ENCODE results near the gene FN1. TPM values are rescaled to one million over a fixed set of nuclear protein-coding genes. Genes with fewer than 3 reads are reported as not detected.

Gene FN1
- total and polyA plus RNA-seq, 5 donors from 2014 or later, result 0.45 to 0.89 (median 0.78) TPM; not detected in 1

- Histone ChIP-seq H3K27ac (ENCODE audit: insufficient read depth, low read length, poor library complexity, severe bottlenecking) (no peak overlapping the region), H3K4me1 (ENCODE audit: control insufficient read depth, insufficient read depth, low read length, poor library complexity, severe bottlenecking) (no peaks in the 10 kb centered on the region), H3K36me3 (ENCODE audit: control insufficient read depth, insufficient read depth, low read length) (no peaks in the 10 kb centered on the region), H3K4me3 (ENCODE audit: low read depth, low read length) (no peak overlapping the region), H3K27me3 (ENCODE audit: control insufficient read depth, insufficient read depth, low read length) (peaks cover 2% of the 10 kb centered on the region), H3K9me3 (ENCODE audit: control insufficient read depth in 2 of 2, low read length in 2 of 2) (no peaks in the 10 kb centered on the region)
- H3K4me3 Mint-ChIP-seq, result no peak overlapping the region
- H3K4me1 Mint-ChIP-seq, result no peaks in the 10 kb centered on the region
- H3K9me3 Mint-ChIP-seq, result peaks cover 0 to 3% (median 0%) of the 10 kb centered on the region in 7 donors
- DNase-seq, result no peak
- peaks cover 8% of the 10 kb centered on the region for H3K27me3 Mint-ChIP-seq
- H3K27ac Mint-ChIP-seq, result no peak overlapping the region
- H3K36me3 Mint-ChIP-seq, result no peaks in the 10 kb centered on the region
- no peak for ATAC-seq (ENCODE audit: low read depth in 2 of 2)
Measured at GRCh38 chr2:215451012-215451756, 15.3 kb upstream of the FN1 start.

GRCh38 chr2:215450188-215451011 is 14.5 kb upstream of the FN1 start:
- no peaks in the 10 kb centered on the region for H3K4me1 ChIP-seq (ENCODE audit: control insufficient read depth, insufficient read depth, low read length, poor library complexity, severe bottlenecking)
- ATAC-seq (ENCODE audit: low read depth in 2 of 2), result no peak
- no peaks in the 10 kb centered on the region for H3K36me3 ChIP-seq (ENCODE audit: control insufficient read depth, insufficient read depth, low read length)
- peaks cover 8% of the 10 kb centered on the region for H3K27me3 Mint-ChIP-seq
- H3K27ac ChIP-seq (ENCODE audit: insufficient read depth, low read length, poor library complexity, severe bottlenecking), result no peak overlapping the region
- H3K9me3 Mint-ChIP-seq, result peaks cover 0 to 3% (median 0%) of the 10 kb centered on the region in 7 donors
- DNase-seq, result no peak
- no peak overlapping the region for H3K4me3 ChIP-seq (ENCODE audit: low read depth, low read length)
- H3K4me1 Mint-ChIP-seq, result no peaks in the 10 kb centered on the region
- H3K36me3 Mint-ChIP-seq, result no peaks in the 10 kb centered on the region
- peaks cover 2% of the 10 kb centered on the region for H3K27me3 ChIP-seq (ENCODE audit: control insufficient read depth, insufficient read depth, low read length)
- H3K9me3 ChIP-seq (ENCODE audit: control insufficient read depth in 2 of 2, low read length in 2 of 2), result no peaks in the 10 kb centered on the region
- H3K27ac Mint-ChIP-seq, result no peak overlapping the region
- H3K4me3 Mint-ChIP-seq, result no peak overlapping the region

- no peak overlapping the region for H3K4me3 ChIP-seq (ENCODE audit: low read depth, low read length)
- DNase-seq (no peak), ATAC-seq (ENCODE audit: low read depth in 2 of 2) (no peak)
- H3K4me1 Mint-ChIP-seq, result no peaks in the 10 kb centered on the region
- no peaks in the 10 kb centered on the region for H3K9me3 ChIP-seq (ENCODE audit: control insufficient read depth in 2 of 2, low read length in 2 of 2)
- H3K27me3 Mint-ChIP-seq, result peaks cover 2% of the 10 kb centered on the region
- no peaks in the 10 kb centered on the region for H3K36me3 ChIP-seq (ENCODE audit: control insufficient read depth, insufficient read depth, low read length)
- peaks cover 0 to 2% (median 0%) of the 10 kb centered on the region in 7 donors for H3K9me3 Mint-ChIP-seq
- H3K27ac Mint-ChIP-seq, result no peak overlapping the region
- peaks cover 2% of the 10 kb centered on the region for H3K27me3 ChIP-seq (ENCODE audit: control insufficient read depth, insufficient read depth, low read length)
- no peaks in the 10 kb centered on the region for H3K4me1 ChIP-seq (ENCODE audit: control insufficient read depth, insufficient read depth, low read length, poor library complexity, severe bottlenecking)
- H3K4me3 Mint-ChIP-seq, result no peak overlapping the region
- H3K36me3 Mint-ChIP-seq, result no peaks in the 10 kb centered on the region
- H3K27ac ChIP-seq (ENCODE audit: insufficient read depth, low read length, poor library complexity, severe bottlenecking), result no peak overlapping the region
Measured at GRCh38 chr2:215447673-215448081, 11.8 kb upstream of the FN1 start.

GRCh38 chr2:215447056-215447455 is 11.2 kb upstream of the FN1 start:
- no peaks in the 10 kb centered on the region for H3K4me1 Mint-ChIP-seq
- H3K27me3 Mint-ChIP-seq, result peaks cover 9% of the 10 kb centered on the region
- Histone ChIP-seq H3K27ac (ENCODE audit: insufficient read depth, low read length, poor library complexity, severe bottlenecking) (no peak overlapping the region), H3K4me1 (ENCODE audit: control insufficient read depth, insufficient read depth, low read length, poor library complexity, severe bottlenecking) (no peaks in the 10 kb centered on the region), H3K36me3 (ENCODE audit: control insufficient read depth, insufficient read depth, low read length) (no peaks in the 10 kb centered on the region), H3K4me3 (ENCODE audit: low read depth, low read length) (no peak overlapping the region), H3K27me3 (ENCODE audit: control insufficient read depth, insufficient read depth, low read length) (peaks cover 2% of the 10 kb centered on the region), H3K9me3 (ENCODE audit: control insufficient read depth in 2 of 2, low read length in 2 of 2) (no peaks in the 10 kb centered on the region)
- no peaks in the 10 kb centered on the region for H3K36me3 Mint-ChIP-seq
- H3K9me3 Mint-ChIP-seq, result peaks cover 0 to 2% (median 0%) of the 10 kb centered on the region in 7 donors
- peak overlapping the region in 1 of 3 donors; percentile 0 for H3K27ac Mint-ChIP-seq
- no peak overlapping the region for H3K4me3 Mint-ChIP-seq
- no peak for DNase-seq
- ATAC-seq (ENCODE audit: low read depth in 2 of 2), result no peak

GRCh38 chr2:215442401-215442787 is 6.5 kb upstream of the FN1 start:
- no peak overlapping the region for H3K27ac Mint-ChIP-seq
- H3K9me3 ChIP-seq (ENCODE audit: control insufficient read depth in 2 of 2, low read length in 2 of 2), result no peaks in the 10 kb centered on the region
- H3K4me3 Mint-ChIP-seq, result no peak overlapping the region
- no peak overlapping the region for H3K27ac ChIP-seq (ENCODE audit: insufficient read depth, low read length, poor library complexity, severe bottlenecking)
- ATAC-seq (ENCODE audit: low read depth in 2 of 2) (no peak), DNase-seq (no peak)
- no peaks in the 10 kb centered on the region for H3K36me3 Mint-ChIP-seq
- no peak overlapping the region for H3K4me3 ChIP-seq (ENCODE audit: low read depth, low read length)
- peaks cover 43% of the 10 kb centered on the region for H3K27me3 Mint-ChIP-seq
- H3K36me3 ChIP-seq (ENCODE audit: control insufficient read depth, insufficient read depth, low read length), result no peaks in the 10 kb centered on the region
- H3K9me3 Mint-ChIP-seq, result no peaks in the 10 kb centered on the region
- no peaks in the 10 kb centered on the region for H3K4me1 ChIP-seq (ENCODE audit: control insufficient read depth, insufficient read depth, low read length, poor library complexity, severe bottlenecking)
- H3K4me1 Mint-ChIP-seq, result peaks cover 0 to 6% (median 0%) of the 10 kb centered on the region in 4 donors
- H3K27me3 ChIP-seq (ENCODE audit: control insufficient read depth, insufficient read depth, low read length), result peaks cover 13% of the 10 kb centered on the region

GRCh38 chr2:215441560-215442400 is 5.9 kb upstream of the FN1 start:
- no peaks in the 10 kb centered on the region for H3K9me3 Mint-ChIP-seq
- no peak overlapping the region for H3K4me3 ChIP-seq (ENCODE audit: low read depth, low read length)
- ATAC-seq (ENCODE audit: low read depth in 2 of 2) (no peak), DNase-seq (no peak)
- H3K27ac ChIP-seq (ENCODE audit: insufficient read depth, low read length, poor library complexity, severe bottlenecking), result no peak overlapping the region
- H3K36me3 ChIP-seq (ENCODE audit: control insufficient read depth, insufficient read depth, low read length), result no peaks in the 10 kb centered on the region
- no peak overlapping the region for H3K4me3 Mint-ChIP-seq
- peaks cover under 1 to 6% (median 5%) of the 10 kb centered on the region in 4 donors for H3K4me1 Mint-ChIP-seq
- peaks cover 4% of the 10 kb centered on the region for H3K4me1 ChIP-seq (ENCODE audit: control insufficient read depth, insufficient read depth, low read length, poor library complexity, severe bottlenecking)
- no peaks in the 10 kb centered on the region for H3K36me3 Mint-ChIP-seq
- no peaks in the 10 kb centered on the region for H3K9me3 ChIP-seq (ENCODE audit: control insufficient read depth in 2 of 2, low read length in 2 of 2)
- H3K27ac Mint-ChIP-seq, result no peak overlapping the region
- peaks cover 17% of the 10 kb centered on the region for H3K27me3 ChIP-seq (ENCODE audit: control insufficient read depth, insufficient read depth, low read length)
- H3K27me3 Mint-ChIP-seq, result peaks cover 49% of the 10 kb centered on the region

- H3K4me3 Mint-ChIP-seq, result no peak overlapping the region
- Histone ChIP-seq H3K4me3 (ENCODE audit: low read depth, low read length) (no peak overlapping the region), H3K9me3 (ENCODE audit: control insufficient read depth in 2 of 2, low read length in 2 of 2) (no peaks in the 10 kb centered on the region), H3K4me1 (ENCODE audit: control insufficient read depth, insufficient read depth, low read length, poor library complexity, severe bottlenecking) (peaks cover 19% of the 10 kb centered on the region), H3K27me3 (ENCODE audit: control insufficient read depth, insufficient read depth, low read length) (peaks cover 17% of the 10 kb centered on the region), H3K27ac (ENCODE audit: insufficient read depth, low read length, poor library complexity, severe bottlenecking) (no peak overlapping the region), H3K36me3 (ENCODE audit: control insufficient read depth, insufficient read depth, low read length) (no peaks in the 10 kb centered on the region)
- H3K27ac Mint-ChIP-seq, result no peak overlapping the region
- H3K9me3 Mint-ChIP-seq, result peaks cover 0 to 2% (median 0%) of the 10 kb centered on the region in 7 donors
- H3K36me3 Mint-ChIP-seq, result no peaks in the 10 kb centered on the region
- H3K4me1 Mint-ChIP-seq, result peaks cover 6 to 18% (median 14%) of the 10 kb centered on the region in 4 donors
- ATAC-seq (ENCODE audit: low read depth in 2 of 2) (no peak), DNase-seq (no peak)
- peaks cover 62% of the 10 kb centered on the region for H3K27me3 Mint-ChIP-seq
Measured at GRCh38 chr2:215439980-215440512, 4.2 kb upstream of the FN1 start.
